Fibroblast of villous mesenchyme (primary cell): Measurements from ENCODE around the gene TRIML2. TPM values are rescaled to one million over a fixed set of nuclear protein-coding genes. Genes with fewer than 3 reads are reported as not detected.

Experiments used
- DNase-seq: peaks from one replicate; pipeline ENCODE4 v3.0.0-alpha.2; 2010; ENCODE audit warnings: low read depth
- H3K4me3 ChIP-seq: 2 replicates; pipeline ENCODE4 v1.5.1; 2011; ENCODE audit warnings: low read depth, mild to moderate bottlenecking, low read length
- CTCF ChIP-seq: IDR thresholded peaks from 2 replicates; pipeline ENCODE4 v1.5.1; 2012; ENCODE audit warnings: low read depth, mild to moderate bottlenecking, low read length; ENCODE audit not compliant: insufficient read depth
- total RNA-seq: library from RNA; depleted of rRNA; stranded (reverse); fragments of >200 nt; gene quantifications from 2 replicates; pipeline ENCODE4 v1.2.3, GENCODE V29; 2012

TRIML2 gene
- total RNA-seq, 1 donor, result not detected

GRCh38 chr4:188127214-188127874 lies 17.9 kb upstream of the TRIML2 start:
- DNase-seq, result peak; percentile 52
- no peak overlapping the region for H3K4me3 ChIP-seq
- no peak for TF ChIP-seq CTCF

- no peak for TF ChIP-seq CTCF
Observed at GRCh38 chr4:188121530-188121929, 12.1 kb upstream of the TRIML2 start.

GRCh38 chr4:188117631-188118324 lies 8.4 kb upstream of the TRIML2 start:
- no peak overlapping the region for H3K4me3 ChIP-seq
- TF ChIP-seq CTCF, result no peak
- no peak for DNase-seq

More at GRCh38 chr4:188121530-188121929, 12.1 kb upstream of the TRIML2 start:
- no peak overlapping the region for H3K4me3 ChIP-seq
- no peak for DNase-seq

- no peak for DNase-seq
- no peak overlapping the region for H3K4me3 ChIP-seq
- no peak for TF ChIP-seq CTCF
Observed at GRCh38 chr4:188113156-188113555, 3.8 kb upstream of the TRIML2 start.

GRCh38 chr4:188111955-188112354 lies 2.6 kb upstream of the TRIML2 start:
- no peak for DNase-seq
- no peak for TF ChIP-seq CTCF
- no peak overlapping the region for H3K4me3 ChIP-seq

GRCh38 chr4:188110741-188111471 lies 1.5 kb upstream of the TRIML2 start:
- TF ChIP-seq CTCF, result no peak
- DNase-seq, result peak; percentile 1
- no peak overlapping the region for H3K4me3 ChIP-seq
